K562 (cell line): ENCODE measurements around the gene TBC1D16. TPM values are rescaled to one million over a fixed set of nuclear protein-coding genes. Genes with fewer than 3 reads are reported as not detected.

Source experiments
- ERF ChIP-seq: fragments of 450-650 bp; formaldehyde crosslinking; IDR thresholded peaks from 2 replicates; pipeline ENCODE4 v1.4.0; 2020; ENCODE audit warnings: mild to moderate bottlenecking, mixed read lengths
- NR2F6 ChIP-seq: fragments of 450-650 bp; formaldehyde crosslinking; IDR thresholded peaks from 2 replicates; pipeline ENCODE4 v1.4.0; 2020; ENCODE audit warnings: mild to moderate bottlenecking
- SREBF1 ChIP-seq: fragments of 150-350 bp; IDR thresholded peaks from 2 replicates; pipeline ENCODE4 v1.6.1; 2014; ENCODE audit warnings: antibody characterized with exemption, low read depth, low read length, borderline replicate concordance
- polyA plus RNA-seq, 8 experiments: library from polyadenylated mRNA; depleted of rRNA in 4 of 8; stranded (reverse) in 5 of 8; unstranded in 3 of 8; fragments of >200 nt; fragmentation: Nextera tagmentation in 2 of 8; fragmentation: Illumina TruSeq in 1 of 8; extraction: Ambion mirVana in 2 of 8; extraction: Trizol in 1 of 8; gene quantifications; 2 replicates each; pipeline versions ENCODE4 v1.2.1 to v1.2.3, GENCODE V29; 2011 to 2014; ENCODE audit warnings: inconsistent platforms in 1 of 8, missing spikeins in 1 of 8
- total RNA-seq, 7 experiments: library from RNA; depleted of rRNA in 6 of 7; stranded (reverse); fragments of >200 nt in 6 of 7; fragmentation: Illumina TruSeq in 2 of 7; extraction: Trizol in 2 of 7; gene quantifications; 2 replicates each; pipeline versions ENCODE4 v1.2.1 to v1.2.3, GENCODE V29; 2011 to 2021; ENCODE audit warnings: low replicate concordance in 1 of 7
- TF ChIP-seq, protein P1 (sequence below): fragments of 200-400 bp; formaldehyde crosslinking; IDR thresholded peaks from 2 replicates; pipeline ENCODE4 v1.6.1; 2017; ENCODE audit warnings: mild to moderate bottlenecking, low read depth, low read length, moderate library complexity
- TF ChIP-seq, protein P2 (sequence below): fragments of 250-450 bp; sonication (Bioruptor Pico); IDR thresholded peaks from 2 replicates; pipeline ENCODE4 v1.4.0; 2020

TBC1D16 gene
- total and polyA plus RNA-seq, 9 of the 15 experiments (the other 6 are each of a cell fraction or from before 2014, with no cell fraction given) = 0.01 to 0.20 (median 0.03) TPM; not detected in 1

DNA sequence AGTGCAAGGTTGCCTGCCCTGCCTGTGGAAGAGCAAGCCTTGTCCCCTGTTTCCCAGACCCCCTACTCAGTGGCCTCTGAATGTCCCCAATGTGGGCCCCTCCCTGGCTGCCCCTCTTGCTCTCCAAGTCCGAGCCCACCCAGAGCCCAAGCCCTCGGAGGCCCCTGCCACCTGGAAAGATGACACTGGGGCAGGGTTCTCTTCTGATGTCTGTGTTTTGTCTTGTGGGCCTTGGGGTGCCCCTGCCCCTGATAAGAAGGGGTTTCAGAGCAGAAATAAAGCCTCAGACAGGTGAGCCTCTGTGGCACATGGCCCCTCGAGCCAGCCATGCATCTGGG lies 111.1 kb downstream of the TBC1D16 start (continued):
- TF ChIP-seq SREBF1 (no peak), NR2F6 (CRISPR knock-in tag) (no peak), ERF (CRISPR knock-in tag) (no peak)
- TF ChIP-seq, protein P1, sequence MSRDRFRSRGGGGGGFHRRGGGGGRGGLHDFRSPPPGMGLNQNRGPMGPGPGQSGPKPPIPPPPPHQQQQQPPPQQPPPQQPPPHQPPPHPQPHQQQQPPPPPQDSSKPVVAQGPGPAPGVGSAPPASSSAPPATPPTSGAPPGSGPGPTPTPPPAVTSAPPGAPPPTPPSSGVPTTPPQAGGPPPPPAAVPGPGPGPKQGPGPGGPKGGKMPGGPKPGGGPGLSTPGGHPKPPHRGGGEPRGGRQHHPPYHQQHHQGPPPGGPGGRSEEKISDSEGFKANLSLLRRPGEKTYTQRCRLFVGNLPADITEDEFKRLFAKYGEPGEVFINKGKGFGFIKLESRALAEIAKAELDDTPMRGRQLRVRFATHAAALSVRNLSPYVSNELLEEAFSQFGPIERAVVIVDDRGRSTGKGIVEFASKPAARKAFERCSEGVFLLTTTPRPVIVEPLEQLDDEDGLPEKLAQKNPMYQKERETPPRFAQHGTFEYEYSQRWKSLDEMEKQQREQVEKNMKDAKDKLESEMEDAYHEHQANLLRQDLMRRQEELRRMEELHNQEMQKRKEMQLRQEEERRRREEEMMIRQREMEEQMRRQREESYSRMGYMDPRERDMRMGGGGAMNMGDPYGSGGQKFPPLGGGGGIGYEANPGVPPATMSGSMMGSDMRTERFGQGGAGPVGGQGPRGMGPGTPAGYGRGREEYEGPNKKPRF = no peak
- TF ChIP-seq, protein P2, sequence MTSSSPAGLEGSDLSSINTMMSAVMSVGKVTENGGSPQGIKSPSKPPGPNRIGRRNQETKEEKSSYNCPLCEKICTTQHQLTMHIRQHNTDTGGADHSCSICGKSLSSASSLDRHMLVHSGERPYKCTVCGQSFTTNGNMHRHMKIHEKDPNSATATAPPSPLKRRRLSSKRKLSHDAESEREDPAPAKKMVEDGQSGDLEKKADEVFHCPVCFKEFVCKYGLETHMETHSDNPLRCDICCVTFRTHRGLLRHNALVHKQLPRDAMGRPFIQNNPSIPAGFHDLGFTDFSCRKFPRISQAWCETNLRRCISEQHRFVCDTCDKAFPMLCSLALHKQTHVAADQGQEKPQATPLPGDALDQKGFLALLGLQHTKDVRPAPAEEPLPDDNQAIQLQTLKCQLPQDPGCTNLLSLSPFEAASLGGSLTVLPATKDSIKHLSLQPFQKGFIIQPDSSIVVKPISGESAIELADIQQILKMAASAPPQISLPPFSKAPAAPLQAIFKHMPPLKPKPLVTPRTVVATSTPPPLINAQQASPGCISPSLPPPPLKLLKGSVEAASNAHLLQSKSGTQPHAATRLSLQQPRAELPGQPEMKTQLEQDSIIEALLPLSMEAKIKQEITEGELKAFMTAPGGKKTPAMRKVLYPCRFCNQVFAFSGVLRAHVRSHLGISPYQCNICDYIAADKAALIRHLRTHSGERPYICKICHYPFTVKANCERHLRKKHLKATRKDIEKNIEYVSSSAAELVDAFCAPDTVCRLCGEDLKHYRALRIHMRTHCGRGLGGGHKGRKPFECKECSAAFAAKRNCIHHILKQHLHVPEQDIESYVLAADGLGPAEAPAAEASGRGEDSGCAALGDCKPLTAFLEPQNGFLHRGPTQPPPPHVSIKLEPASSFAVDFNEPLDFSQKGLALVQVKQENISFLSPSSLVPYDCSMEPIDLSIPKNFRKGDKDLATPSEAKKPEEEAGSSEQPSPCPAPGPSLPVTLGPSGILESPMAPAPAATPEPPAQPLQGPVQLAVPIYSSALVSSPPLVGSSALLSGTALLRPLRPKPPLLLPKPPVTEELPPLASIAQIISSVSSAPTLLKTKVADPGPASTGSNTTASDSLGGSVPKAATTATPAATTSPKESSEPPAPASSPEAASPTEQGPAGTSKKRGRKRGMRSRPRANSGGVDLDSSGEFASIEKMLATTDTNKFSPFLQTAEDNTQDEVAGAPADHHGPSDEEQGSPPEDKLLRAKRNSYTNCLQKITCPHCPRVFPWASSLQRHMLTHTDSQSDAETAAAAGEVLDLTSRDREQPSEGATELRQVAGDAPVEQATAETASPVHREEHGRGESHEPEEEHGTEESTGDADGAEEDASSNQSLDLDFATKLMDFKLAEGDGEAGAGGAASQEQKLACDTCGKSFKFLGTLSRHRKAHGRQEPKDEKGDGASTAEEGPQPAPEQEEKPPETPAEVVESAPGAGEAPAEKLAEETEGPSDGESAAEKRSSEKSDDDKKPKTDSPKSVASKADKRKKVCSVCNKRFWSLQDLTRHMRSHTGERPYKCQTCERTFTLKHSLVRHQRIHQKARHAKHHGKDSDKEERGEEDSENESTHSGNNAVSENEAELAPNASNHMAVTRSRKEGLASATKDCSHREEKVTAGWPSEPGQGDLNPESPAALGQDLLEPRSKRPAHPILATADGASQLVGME (CRISPR knock-in tag) = no peak
